Ishikawa (cell line): ENCODE measurements around the gene JMJD8.

Experiments used
- CEBPB ChIP-seq: IDR thresholded peaks from 2 replicates; pipeline ENCODE4 v1.6.1; 2012
- CREB1 ChIP-seq: IDR thresholded peaks from 2 replicates; pipeline ENCODE4 v1.6.1; 2012; ENCODE audit warnings: low read depth
- EGR1 ChIP-seq: IDR thresholded peaks from 2 replicates; pipeline ENCODE4 v1.6.1; 2012
- EP300 ChIP-seq: IDR thresholded peaks from 2 replicates; pipeline ENCODE4 v1.6.1; 2012; ENCODE audit warnings: borderline replicate concordance
- FOXM1 ChIP-seq: IDR thresholded peaks from 2 replicates; pipeline ENCODE4 v1.6.1; 2012; ENCODE audit warnings: low read depth, borderline replicate concordance
- NFIC ChIP-seq: IDR thresholded peaks from 2 replicates; pipeline ENCODE4 v1.6.1; 2012
- RAD21 ChIP-seq: IDR thresholded peaks from 2 replicates; pipeline ENCODE4 v1.6.1; 2012; ENCODE audit warnings: low read depth
- REST ChIP-seq: IDR thresholded peaks from 2 replicates; pipeline ENCODE4 v1.6.1; 2012; ENCODE audit warnings: low read depth, mild to moderate bottlenecking
- TAF1 ChIP-seq: IDR thresholded peaks from 2 replicates; pipeline ENCODE4 v1.6.1; 2012; ENCODE audit warnings: low read depth, mild to moderate bottlenecking
- TCF12 ChIP-seq: IDR thresholded peaks from 2 replicates; pipeline ENCODE4 v1.6.1; 2012; ENCODE audit warnings: low read depth
- TEAD4 ChIP-seq: IDR thresholded peaks from 2 replicates; pipeline ENCODE4 v1.6.1; 2012
- YY1 ChIP-seq: IDR thresholded peaks from 2 replicates; pipeline ENCODE4 v1.6.1; 2012; ENCODE audit warnings: low read depth
- ZBTB7A ChIP-seq: IDR thresholded peaks from 2 replicates; pipeline ENCODE4 v1.6.1; 2012; ENCODE audit warnings: low read depth
- TF ChIP-seq, protein P1 (sequence below): IDR thresholded peaks from 2 replicates; pipeline ENCODE4 v1.6.1; 2012
- TF ChIP-seq, protein P2 (sequence below): IDR thresholded peaks from 2 replicates; pipeline ENCODE4 v1.6.1; 2012

The JMJD8 gene

GRCh38 chr16:643050-643368 is 41.1 kb downstream of the JMJD8 start:
- TF ChIP-seq, protein P1, sequence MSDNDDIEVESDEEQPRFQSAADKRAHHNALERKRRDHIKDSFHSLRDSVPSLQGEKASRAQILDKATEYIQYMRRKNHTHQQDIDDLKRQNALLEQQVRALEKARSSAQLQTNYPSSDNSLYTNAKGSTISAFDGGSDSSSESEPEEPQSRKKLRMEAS: no peak
- TF ChIP-seq TEAD4: no peak
- TF ChIP-seq NFIC: no peak
- no peak for TF ChIP-seq CEBPB
- no peak for TF ChIP-seq REST

DNA sequence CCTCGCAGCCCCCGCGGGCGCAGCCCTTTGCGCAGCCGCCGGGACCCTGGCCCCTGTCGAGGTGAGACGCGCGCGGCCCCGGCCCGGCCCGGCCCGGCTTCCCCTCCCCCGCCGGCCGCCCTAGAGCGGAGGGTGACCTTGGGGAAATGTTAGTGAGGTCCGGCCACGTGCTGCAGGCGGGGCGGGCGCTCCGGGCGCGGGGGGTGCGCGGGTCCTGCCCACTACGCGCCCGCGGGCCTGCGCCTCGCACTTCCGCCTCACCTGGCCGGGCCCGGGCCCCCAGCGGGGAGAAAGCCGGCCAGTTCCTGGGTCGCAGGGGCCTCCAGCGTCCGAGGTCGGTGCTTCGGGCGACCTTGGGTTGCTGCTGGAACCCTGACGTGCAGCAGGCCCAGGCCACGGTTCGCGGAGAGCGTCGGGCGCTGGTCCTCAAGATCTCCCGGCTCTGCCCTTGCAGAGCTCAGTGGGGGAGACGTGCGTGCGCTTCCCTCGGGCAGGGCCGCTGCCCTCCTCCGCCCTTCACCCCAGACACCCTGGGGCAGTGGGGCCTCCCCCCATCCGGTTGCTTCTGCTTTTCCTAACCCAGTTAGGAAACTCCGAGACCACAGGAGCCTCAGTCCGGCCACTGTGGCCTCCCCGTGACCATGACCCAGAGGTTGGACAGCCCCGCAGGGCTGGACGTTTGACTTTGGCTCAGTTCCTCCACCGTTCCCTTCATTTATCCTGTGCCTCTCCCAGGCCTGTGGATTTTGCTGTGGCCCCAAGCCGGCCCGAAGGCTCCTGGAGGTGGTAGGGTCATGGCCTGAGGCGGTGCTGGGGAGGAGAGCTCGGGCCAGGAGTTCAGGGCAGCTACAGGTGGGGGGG is 41.7 kb downstream of the JMJD8 start:
- no peak for TF ChIP-seq CEBPB
- no peak for TF ChIP-seq RAD21
- 0 out of 2 replicates have a peak, but pooled peaks have one; percentile 15 for TF ChIP-seq TEAD4
- TF ChIP-seq ZBTB7A: no peak
- TF ChIP-seq, protein P2, sequence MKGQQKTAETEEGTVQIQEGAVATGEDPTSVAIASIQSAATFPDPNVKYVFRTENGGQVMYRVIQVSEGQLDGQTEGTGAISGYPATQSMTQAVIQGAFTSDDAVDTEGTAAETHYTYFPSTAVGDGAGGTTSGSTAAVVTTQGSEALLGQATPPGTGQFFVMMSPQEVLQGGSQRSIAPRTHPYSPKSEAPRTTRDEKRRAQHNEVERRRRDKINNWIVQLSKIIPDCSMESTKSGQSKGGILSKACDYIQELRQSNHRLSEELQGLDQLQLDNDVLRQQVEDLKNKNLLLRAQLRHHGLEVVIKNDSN: peak; percentile 88
- TF ChIP-seq, protein P1: peak; percentile 94
- no peak for TF ChIP-seq FOXM1
- no peak; the same call in none of the 2 replicates for TF ChIP-seq TCF12
- peak; percentile 16; the same call in 1 of the 2 replicates for TF ChIP-seq YY1
- TF ChIP-seq EP300: no peak
- TF ChIP-seq REST: no peak
- no peak for TF ChIP-seq TAF1
- TF ChIP-seq CREB1: no peak
- TF ChIP-seq NFIC: no peak
- no peak for TF ChIP-seq EGR1

DNA sequence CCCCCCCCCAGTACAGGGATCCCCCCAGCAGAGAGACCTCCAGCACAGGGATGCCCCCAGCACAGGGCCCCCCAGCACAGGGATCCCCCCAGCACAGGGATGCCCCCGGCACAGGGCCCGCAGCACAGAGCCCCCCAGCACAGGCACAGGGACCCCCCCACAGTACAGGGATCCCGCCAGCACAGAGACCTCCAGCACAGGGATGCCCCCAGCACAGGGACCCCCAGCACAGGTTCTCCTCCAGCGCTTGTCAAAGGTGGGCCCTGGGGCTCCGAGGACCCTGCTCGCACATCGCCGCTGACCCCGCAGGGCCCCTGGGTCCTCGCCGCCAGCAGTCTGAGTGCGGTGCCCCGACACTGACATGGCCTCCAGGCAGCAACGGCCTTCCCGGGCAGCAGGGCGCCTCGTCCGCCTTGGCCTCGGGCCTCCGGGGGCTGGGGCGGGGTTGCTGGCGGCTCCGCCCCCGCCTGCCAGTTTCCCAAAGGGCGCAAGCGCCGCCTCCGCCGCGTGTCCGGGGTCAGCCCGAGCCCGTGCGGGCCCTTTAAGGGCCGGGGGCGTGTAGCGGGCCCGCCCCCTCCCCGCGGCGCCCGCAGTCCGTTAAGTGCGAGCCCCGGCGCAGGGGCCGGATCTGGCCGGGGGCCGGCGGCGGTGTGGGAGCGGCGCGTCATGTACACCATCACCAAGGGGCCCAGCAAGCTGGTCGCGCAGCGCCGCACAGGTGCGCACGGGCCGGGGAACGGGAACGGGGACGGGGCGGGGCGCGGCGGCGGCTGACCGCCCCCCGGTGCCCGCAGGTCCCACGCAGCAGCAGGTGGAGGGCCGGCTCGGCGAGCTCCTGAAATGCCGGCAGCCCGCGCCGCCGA is 42.6 kb downstream of the JMJD8 start, which contains the start of gene MCRIP2:
TSS of gene MCRIP2 (plus strand) at position 503 of the 863 bp plus-strand sequence. CDS start at position 667, 164 bp downstream.
- no peak for TF ChIP-seq RAD21
- TF ChIP-seq REST: no peak
- TF ChIP-seq TEAD4: no peak
- TF ChIP-seq TCF12: peak; percentile 34; the same call in 1 of the 2 replicates
- no peak for TF ChIP-seq FOXM1
- TF ChIP-seq, protein P1: peak; percentile 79
- TF ChIP-seq TAF1: peak; percentile 55; the same call in 1 of the 2 replicates
- peak; percentile 90 for TF ChIP-seq EGR1
- peak; percentile 79 for TF ChIP-seq YY1
- TF ChIP-seq EP300: no peak
- TF ChIP-seq, protein P2: no peak
- TF ChIP-seq CEBPB: no peak
- TF ChIP-seq CREB1: no peak
- peak; percentile 25; the same call in 1 of the 2 replicates for TF ChIP-seq NFIC
- 0 out of 2 replicates have a peak, but pooled peaks have one; percentile 52 for TF ChIP-seq ZBTB7A
